NOMO-1 treated with DMSO at 0.1 percent for 48 hours (cell line): Measurements from ENCODE around the gene RIOK2.
A peak's percentile ranks its signal among the peaks of the same experiment; 100 is the strongest.
"Not testable (repeated sequence)": the region's sequence is repeated elsewhere in the genome, so short reads cannot be mapped to it uniquely, and the experiment has no call there.

Experiments used
- DNase-seq: peaks from one replicate; lab custom pipeline; 2025; ENCODE audit not compliant: unreplicated experiment; lab: John Stamatoyannopoulos, UW

The RIOK2 gene

GRCh38 chr5:97183100-97183929, at the start of gene RIOK2:
TSS of gene RIOK2 (minus strand) at chr5:97183247. CDS start at chr5:97183191, 56 bp downstream.
- DNase-seq, result peak; percentile 96

GRCh38 chr5:97231025-97231636, 48.1 kb upstream of the RIOK2 start:
- DNase-seq, result peak; percentile 84

- no peak for DNase-seq
Observed at GRCh38 chr5:97229688-97230285, 46.7 kb upstream of the RIOK2 start.

- DNase-seq, result no peak
Observed at GRCh38 chr5:97229196-97229595, 46.1 kb upstream of the RIOK2 start.

- DNase-seq, result no peak
Observed at GRCh38 chr5:97225222-97225621, 42.2 kb upstream of the RIOK2 start.

GRCh38 chr5:97224112-97224750, 41.2 kb upstream of the RIOK2 start:
- no peak for DNase-seq

GRCh38 chr5:97223596-97223995, 40.5 kb upstream of the RIOK2 start:
- DNase-seq, result no peak

- no peak for DNase-seq
Observed at GRCh38 chr5:97209343-97209742, 26.3 kb upstream of the RIOK2 start.

- no peak for DNase-seq
Observed at GRCh38 chr5:97208714-97209113, 25.7 kb upstream of the RIOK2 start.

- DNase-seq, result no peak
Observed at GRCh38 chr5:97208184-97208713, 25.2 kb upstream of the RIOK2 start.

GRCh38 chr5:97194366-97194765, 11.3 kb upstream of the RIOK2 start:
- no peak for DNase-seq

- DNase-seq, result no peak
Observed at GRCh38 chr5:97193355-97193688, 10.3 kb upstream of the RIOK2 start.

- no peak for DNase-seq
Observed at GRCh38 chr5:97192580-97193354, 9.7 kb upstream of the RIOK2 start.

GRCh38 chr5:97191893-97192292, 8.8 kb upstream of the RIOK2 start:
- DNase-seq, result no peak

- not testable (repeated sequence) for DNase-seq
Observed at GRCh38 chr5:97189523-97189922, 6.5 kb upstream of the RIOK2 start.

GRCh38 chr5:97183930-97184213, 825 bp upstream of the RIOK2 start:
- DNase-seq, result no peak

GRCh38 chr5:97182571-97183099, 412 bp downstream of the RIOK2 start:
- peak; percentile 9 for DNase-seq

GRCh38 chr5:97181856-97182545, 1.0 kb downstream of the RIOK2 start:
- DNase-seq, result peak; percentile 24

GRCh38 chr5:97179457-97179856, 3.6 kb downstream of the RIOK2 start:
- DNase-seq, result not testable (repeated sequence)

GRCh38 chr5:97172227-97172626, 10.8 kb downstream of the RIOK2 start:
- no peak for DNase-seq
